GM19372 (cell line): ENCODE data around the gene KRTAP10-8.
"Not testable (repeated sequence)": the region's sequence is repeated elsewhere in the genome, so short reads cannot be mapped to it uniquely, and the experiment has no call there.

Experiments
- ATAC-seq: cut with Tn5 transposase; IDR thresholded peaks from one replicate; pipeline ENCODE4 v1.9.1; 2021; ENCODE audit warnings: mild to moderate bottlenecking, low read depth, moderate library complexity; ENCODE audit not compliant: unreplicated experiment

The KRTAP10-8 gene

GRCh38 chr21:44615466-44615865, 3.6 kb downstream of the KRTAP10-8 start:
- no peak for ATAC-seq

- no peak for ATAC-seq
These were observed 4.2 kb downstream of the KRTAP10-8 start for GRCh38 chr21:44615911-44616590.

GRCh38 chr21:44616591-44616926, 4.7 kb downstream of the KRTAP10-8 start:
- no peak for ATAC-seq

- no peak for ATAC-seq
These were observed 5.2 kb downstream of the KRTAP10-8 start for GRCh38 chr21:44617071-44617501.

- no peak for ATAC-seq
These were observed 6.6 kb downstream of the KRTAP10-8 start for GRCh38 chr21:44618504-44618903.

GRCh38 chr21:44618909-44619308, 7.0 kb downstream of the KRTAP10-8 start:
- no peak for ATAC-seq

GRCh38 chr21:44619886-44620285, 8.0 kb downstream of the KRTAP10-8 start:
- ATAC-seq: no peak

- no peak for ATAC-seq
These were observed 11.7 kb downstream of the KRTAP10-8 start for GRCh38 chr21:44623575-44623974.

GRCh38 chr21:44625756-44626155, 13.9 kb downstream of the KRTAP10-8 start:
- no peak for ATAC-seq

GRCh38 chr21:44626262-44626661, 14.4 kb downstream of the KRTAP10-8 start:
- ATAC-seq: no peak

GRCh38 chr21:44626673-44627143, 14.8 kb downstream of the KRTAP10-8 start, which contains the start of gene KRTAP10-9:
Gene KRTAP10-9 (plus strand): TSS chr21:44627093. CDS start chr21:44627172, 79 bp downstream.
- ATAC-seq: no peak

- not testable (repeated sequence) for ATAC-seq
These were observed 15.4 kb downstream of the KRTAP10-8 start for GRCh38 chr21:44627181-44627822.

GRCh38 chr21:44627831-44628233, 16.0 kb downstream of the KRTAP10-8 start:
- not testable (repeated sequence) for ATAC-seq

- ATAC-seq: no peak
These were observed 17.0 kb downstream of the KRTAP10-8 start for GRCh38 chr21:44628707-44629391.

GRCh38 chr21:44630440-44630839, 18.6 kb downstream of the KRTAP10-8 start:
- no peak for ATAC-seq

- ATAC-seq: no peak
These were observed 20.2 kb downstream of the KRTAP10-8 start for GRCh38 chr21:44632067-44632466.

GRCh38 chr21:44636209-44637017, 24.5 kb downstream of the KRTAP10-8 start:
- no peak for ATAC-seq

- ATAC-seq: no peak
These were observed 25.4 kb downstream of the KRTAP10-8 start, which contains the start of gene KRTAP10-10 for GRCh38 chr21:44637018-44637850. Gene KRTAP10-10 (plus strand): TSS chr21:44637356. CDS start chr21:44637418, 62 bp downstream.

- ATAC-seq: not testable (repeated sequence)
These were observed 26.0 kb downstream of the KRTAP10-8 start for GRCh38 chr21:44637851-44638348.
